Measurements from ENCODE around the gene HIPK2.

HIPK2 gene

GRCh38 chr7:139660317-139661042 lies 117.3 kb downstream of the HIPK2 start:
- TF ChIP-seq ZFX (IDR thresholded peaks at IDR 0.05) (no peak), CTCF (conservative IDR thresholded peaks at IDR 0.05) (no peak)
- H3K27ac ChIP-seq: no peak overlapping the region

- TF ChIP-seq CTCF (conservative IDR thresholded peaks at IDR 0.05) (no peak), ZFX (IDR thresholded peaks at IDR 0.05) (no peak)
- no peak overlapping the region for H3K27ac ChIP-seq
Measured at GRCh38 chr7:139659922-139660316, 117.9 kb downstream of the HIPK2 start.

- no peak for TF ChIP-seq ZFX (IDR thresholded peaks at IDR 0.05)
- TF ChIP-seq CTCF (conservative IDR thresholded peaks at IDR 0.05): no peak
- no peak overlapping the region for H3K27ac ChIP-seq
Measured at GRCh38 chr7:139658908-139659675, 118.7 kb downstream of the HIPK2 start.

- H3K27ac ChIP-seq: no peak overlapping the region
- no peak for TF ChIP-seq CTCF (conservative IDR thresholded peaks at IDR 0.05)
Measured at GRCh38 chr7:139658296-139658695, 119.5 kb downstream of the HIPK2 start.

- no peak overlapping the region for H3K27ac ChIP-seq
- TF ChIP-seq ZFX (IDR thresholded peaks at IDR 0.05) (no peak), CTCF (conservative IDR thresholded peaks at IDR 0.05) (no peak)
Measured at GRCh38 chr7:139657725-139658124, 120.1 kb downstream of the HIPK2 start.

- TF ChIP-seq ZFX (IDR thresholded peaks at IDR 0.05): no peak
- TF ChIP-seq CTCF (conservative IDR thresholded peaks at IDR 0.05): no peak
- H3K27ac ChIP-seq: no peak overlapping the region
Measured at GRCh38 chr7:139656387-139656786, 121.4 kb downstream of the HIPK2 start.

GRCh38 chr7:139655305-139655704 lies 122.5 kb downstream of the HIPK2 start:
- no peak for TF ChIP-seq CTCF (conservative IDR thresholded peaks at IDR 0.05)
- no peak for TF ChIP-seq ZFX (IDR thresholded peaks at IDR 0.05)
- no peak overlapping the region for H3K27ac ChIP-seq
